Endothelial cell of coronary artery (primary cell): Measurements from ENCODE around the gene ZNF541. TPM values are rescaled to one million over a fixed set of nuclear protein-coding genes. Genes with fewer than 3 reads are reported as not detected.

Source experiments
- total RNA-seq: library from RNA; depleted of rRNA; stranded (reverse); fragments of >200 nt; gene quantifications from 2 replicates; pipeline ENCODE4 v1.2.3, GENCODE V29; 2014

ZNF541 gene, protein sequence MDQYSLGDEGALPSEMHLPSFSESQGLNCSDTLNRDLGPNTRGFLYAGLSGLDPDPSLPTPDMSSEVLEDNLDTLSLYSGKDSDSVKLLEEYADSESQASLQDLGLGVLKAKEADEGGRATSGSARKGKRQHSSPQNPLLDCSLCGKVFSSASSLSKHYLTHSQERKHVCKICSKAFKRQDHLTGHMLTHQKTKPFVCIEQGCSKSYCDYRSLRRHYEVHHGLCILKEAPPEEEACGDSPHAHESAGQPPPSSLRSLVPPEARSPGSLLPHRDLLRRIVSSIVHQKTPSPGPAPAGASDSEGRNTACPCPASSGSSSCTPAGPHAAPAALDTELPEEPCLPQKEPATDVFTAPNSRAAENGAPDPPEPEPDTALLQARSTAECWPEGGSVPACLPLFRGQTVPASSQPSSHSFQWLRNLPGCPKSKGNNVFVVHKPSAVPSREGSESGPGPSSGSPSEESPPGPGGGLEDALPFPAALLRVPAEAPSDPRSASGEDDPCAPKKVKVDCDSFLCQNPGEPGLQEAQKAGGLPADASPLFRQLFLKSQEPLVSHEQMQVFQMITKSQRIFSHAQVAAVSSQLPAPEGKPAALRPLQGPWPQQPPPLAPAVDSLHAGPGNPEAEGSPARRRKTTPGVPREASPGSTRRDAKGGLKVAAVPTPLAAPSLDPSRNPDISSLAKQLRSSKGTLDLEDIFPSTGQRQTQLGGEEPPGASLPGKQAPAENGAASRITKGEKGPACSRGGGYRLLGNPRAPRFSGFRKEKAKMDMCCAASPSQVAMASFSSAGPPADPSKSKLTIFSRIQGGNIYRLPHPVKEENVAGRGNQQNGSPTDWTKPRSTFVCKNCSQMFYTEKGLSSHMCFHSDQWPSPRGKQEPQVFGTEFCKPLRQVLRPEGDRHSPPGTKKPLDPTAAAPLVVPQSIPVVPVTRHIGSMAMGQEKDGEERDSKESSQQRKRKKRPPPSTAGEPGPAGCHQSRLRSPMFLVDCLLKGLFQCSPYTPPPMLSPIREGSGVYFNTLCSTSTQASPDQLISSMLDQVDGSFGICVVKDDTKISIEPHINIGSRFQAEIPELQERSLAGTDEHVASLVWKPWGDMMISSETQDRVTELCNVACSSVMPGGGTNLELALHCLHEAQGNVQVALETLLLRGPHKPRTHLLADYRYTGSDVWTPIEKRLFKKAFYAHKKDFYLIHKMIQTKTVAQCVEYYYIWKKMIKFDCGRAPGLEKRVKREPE (N-terminal part only)
- under 0.01 and 0.27 TPM in 2 replicates for total RNA-seq

DNA sequence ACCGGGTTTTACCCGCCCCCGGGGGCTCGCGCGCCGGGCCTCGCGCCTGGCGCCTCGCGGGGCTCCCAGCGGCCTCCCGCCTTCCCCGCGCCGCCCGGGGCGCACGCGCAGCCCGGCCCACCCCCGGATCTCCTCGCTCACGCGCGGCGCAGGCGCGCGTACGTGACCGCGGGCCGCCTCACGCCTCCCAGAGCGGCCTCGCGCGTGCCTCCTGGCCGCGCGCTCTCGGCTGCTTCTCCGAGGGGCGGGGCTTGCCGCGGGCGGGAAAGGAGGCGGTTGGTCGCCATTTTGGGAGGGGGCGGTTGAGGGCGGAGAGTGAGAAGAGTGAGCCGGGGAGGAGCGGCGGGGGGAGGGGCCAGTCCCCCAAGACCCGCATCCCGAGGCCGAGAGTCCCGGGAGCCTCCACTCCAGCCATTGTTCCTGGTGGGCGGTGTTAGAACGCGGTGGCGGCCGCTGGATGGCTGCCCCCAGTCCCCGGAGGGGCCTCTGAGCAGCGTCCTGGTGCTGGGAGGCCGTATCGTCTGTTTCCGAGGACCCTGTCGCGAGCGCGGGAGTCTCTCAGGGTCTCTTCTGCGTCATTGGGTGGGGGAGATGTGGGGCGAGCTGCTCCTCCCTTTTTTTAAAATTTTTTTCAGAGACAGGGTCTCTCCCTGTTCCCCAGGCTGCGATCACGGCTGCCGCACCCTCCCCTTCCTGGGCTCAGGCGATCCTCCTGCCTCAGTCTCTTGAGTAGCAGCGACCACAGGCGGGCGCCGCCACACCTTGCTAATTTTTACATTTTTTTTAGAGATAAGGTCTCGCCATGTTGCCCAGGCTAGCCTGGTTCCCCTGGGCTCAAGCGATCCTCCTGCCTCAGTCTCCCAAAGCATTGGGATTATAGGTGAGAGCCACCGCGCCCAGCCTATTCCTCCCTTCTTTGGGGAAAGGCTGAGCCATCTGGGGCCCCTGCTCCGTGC lies at the start of gene ZNF541:
TSS of gene ZNF541 (minus strand) at position 78 of the 956 bp plus-strand sequence. CDS start 17,292 bp downstream, outside the sequence.

DNA sequence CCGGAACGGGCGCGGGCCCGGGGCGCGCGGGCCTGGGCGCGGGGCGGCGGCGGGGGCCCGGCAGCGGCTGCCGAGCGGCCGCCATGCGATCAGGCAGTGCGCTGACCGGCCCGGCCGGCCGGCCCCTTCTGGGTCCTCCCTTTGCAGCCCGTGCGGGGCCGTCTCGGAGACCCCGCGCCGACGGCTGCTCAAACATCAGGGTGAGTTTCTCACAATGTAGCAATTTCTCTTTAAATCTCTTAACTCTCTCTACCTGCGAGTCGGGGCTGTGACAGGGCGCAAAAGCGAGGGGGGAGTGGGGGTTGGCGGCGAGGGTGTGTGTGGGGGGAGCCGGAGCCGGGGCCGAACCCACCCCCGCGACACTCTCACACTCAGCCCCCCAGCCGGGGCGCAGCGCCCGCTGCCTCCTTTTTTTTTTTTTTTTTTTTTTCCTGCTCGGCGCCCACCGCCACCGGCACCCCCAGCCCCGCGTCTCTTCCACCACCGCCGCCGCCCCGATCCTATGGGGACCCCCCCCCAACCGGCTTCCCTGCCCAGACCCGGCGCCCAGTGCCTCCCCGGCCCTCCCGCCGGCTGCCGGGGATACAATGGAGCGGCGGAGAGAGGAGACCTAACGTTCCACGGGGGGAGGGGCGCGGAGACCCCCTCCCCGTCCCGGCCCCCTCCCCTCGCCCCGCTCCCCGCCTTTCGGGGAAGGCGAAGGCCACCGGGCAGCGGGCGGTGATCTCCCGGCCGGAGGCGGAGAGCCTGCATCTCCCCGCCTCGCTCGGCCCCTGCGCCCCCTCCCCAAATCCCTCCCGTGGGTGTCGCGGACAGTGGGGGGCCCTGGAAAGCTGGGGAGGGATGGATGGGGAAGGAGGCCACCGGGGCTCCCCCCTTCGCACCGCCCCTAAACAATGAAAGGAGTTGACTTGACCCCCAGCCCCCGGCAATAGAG lies 36.3 kb upstream of the ZNF541 start, which contains the start of gene BICRA:
TSS of gene BICRA (plus strand) at position 166 of the 937 bp plus-strand sequence. CDS start 64,441 bp downstream, outside the sequence.

Other genes with a start within 250 kb of the ZNF541 start
- gene C5AR2, start 241.0 kb downstream of the ZNF541 start, total RNA-seq: 0.09 and 0.28 TPM in 2 replicates
- 8.2 and 8.9 TPM in 2 replicates for gene DHX34, start 223.8 kb downstream of the ZNF541 start, total RNA-seq
- 4.0 TPM in 1 of 2 replicates, not detected in the other for gene MEIS3, start 153.6 kb downstream of the ZNF541 start, total RNA-seq
- gene SLC8A2, start 101.3 kb downstream of the ZNF541 start, total RNA-seq: under 0.01 TPM in 1 of 2 replicates, not detected in the other
- gene KPTN, start 88.9 kb downstream of the ZNF541 start, total RNA-seq: 4.2 and 5.5 TPM in 2 replicates
- 48.9 and 56.0 TPM in 2 replicates for gene NAPA, start 58.1 kb downstream of the ZNF541 start, total RNA-seq
- gene BICRA, start 36.0 kb upstream of the ZNF541 start, total RNA-seq: 2.5 and 2.7 TPM in 2 replicates
- gene EHD2, start 140.3 kb upstream of the ZNF541 start, total RNA-seq: 88.3 and 162 TPM in 2 replicates
- 70.6 and 83.4 TPM in 2 replicates for gene NOP53, start 172.4 kb upstream of the ZNF541 start, total RNA-seq
- gene SELENOW, start 205.6 kb upstream of the ZNF541 start, total RNA-seq: 257 and 398 TPM in 2 replicates
- gene TPRX1, start 231.4 kb upstream of the ZNF541 start, total RNA-seq: not detected in 2 replicates
- gene CRX, start 248.8 kb upstream of the ZNF541 start, total RNA-seq: not detected in 2 replicates